K562 (cell line): ENCODE data around the gene CEBPZ.

ENCODE experiments used
- EGR1 ChIP-seq: fragments of 450-650 bp; conservative IDR thresholded peaks from 2 replicates; pipeline ENCODE4 v1.6.1; 2017; ENCODE audit warnings: mild to moderate bottlenecking
- ESRRA ChIP-seq: fragments of 450-650 bp; IDR thresholded peaks from 2 replicates; pipeline ENCODE4 v1.6.1; 2014; ENCODE audit warnings: low read depth, mild to moderate bottlenecking, moderate library complexity, borderline replicate concordance
- HNRNPL ChIP-seq: fragments of 200-400 bp; formaldehyde crosslinking; IDR thresholded peaks from 2 replicates; pipeline ENCODE4 v1.6.1; 2017; ENCODE audit warnings: low read depth, mild to moderate bottlenecking, low read length
- HSF4 ChIP-seq: fragments of 250-450 bp; sonication (Bioruptor Pico); IDR thresholded peaks from 2 replicates; pipeline ENCODE4 v2.1.2; 2022; ENCODE audit warnings: mild to moderate bottlenecking, moderate library complexity, borderline replicate concordance
- L3MBTL2 ChIP-seq: fragments of 450-650 bp; IDR thresholded peaks from 2 replicates; pipeline ENCODE4 v1.6.1; 2016; ENCODE audit warnings: mild to moderate bottlenecking, moderate library complexity
- MYC ChIP-seq, 2 experiments: fragments of 250-450 bp in 1 of 2; sonication (Bioruptor Pico) in 1 of 2; IDR thresholded peaks; 2 replicates each; pipeline versions ENCODE4 v1.5.1 to v1.6.1; 2012 to 2021; ENCODE audit warnings: low read depth in 2 of 2, borderline replicate concordance in 1 of 2, improper control_type of control experiment in 1 of 2, low read length in 1 of 2, mild to moderate bottlenecking in 1 of 2, moderate library complexity in 1 of 2
- ZNF407 ChIP-seq: fragments of 450-650 bp; IDR thresholded peaks from 2 replicates; pipeline ENCODE4 v1.6.1; 2016; ENCODE audit warnings: low read depth
- TF ChIP-seq, protein P1 (sequence below), 3 experiments: fragments of 200-800 bp in 1 of 3; sonication (Bioruptor generic) in 1 of 3; sonication (generic) in 1 of 3; formaldehyde crosslinking in 1 of 3; IDR thresholded peaks; 2 replicates each; pipeline versions ENCODE4 v1.6.1 to v1.8.0; 2016 to 2022; ENCODE audit warnings: mild to moderate bottlenecking in 2 of 3, missing compliant biosample characterization in 2 of 3, missing genetic modification characterization in 2 of 3, missing genetic modification reagents in 1 of 3
- TF ChIP-seq, protein P2 (sequence below), 3 experiments: IDR thresholded peaks in 2 of 3; conservative IDR thresholded peaks in 1 of 3; 2 replicates each; pipeline ENCODE4 v1.5.1; 2011 to 2012; ENCODE audit warnings: low read length in 3 of 3, mild to moderate bottlenecking in 3 of 3, control low read depth in 2 of 3, improper control_type of control experiment in 1 of 3, inconsistent platforms in 1 of 3, low read depth in 1 of 3, mixed read lengths in 1 of 3, moderate library complexity in 1 of 3; ENCODE audit not compliant: insufficient read depth in 2 of 3
- TF ChIP-seq, protein P3 (sequence below), 2 experiments: fragments of 450-650 bp; formaldehyde crosslinking in 1 of 2; IDR thresholded peaks; 2 replicates each; pipeline versions ENCODE4 v1.4.0 to v1.6.1; 2014 to 2020; ENCODE audit warnings: mild to moderate bottlenecking in 2 of 2, borderline replicate concordance in 1 of 2, low read depth in 1 of 2

GRCh38 chr2:37271376-37272067 is 40.1 kb upstream of the CEBPZ start:
- no peak for TF ChIP-seq ESRRA
- TF ChIP-seq MYC (IDR thresholded peaks at IDR 0.05; ENCODE audit: low read depth, low read length): no peak
- TF ChIP-seq MYC (CRISPR knock-in tag; IDR thresholded peaks at IDR 0.05; ENCODE audit: borderline replicate concordance, low read depth): no peak
- TF ChIP-seq, protein P1, sequence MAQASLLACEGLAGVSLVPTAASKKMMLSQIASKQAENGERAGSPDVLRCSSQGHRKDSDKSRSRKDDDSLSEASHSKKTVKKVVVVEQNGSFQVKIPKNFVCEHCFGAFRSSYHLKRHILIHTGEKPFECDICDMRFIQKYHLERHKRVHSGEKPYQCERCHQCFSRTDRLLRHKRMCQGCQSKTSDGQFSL (CRISPR knock-in tag; IDR thresholded peaks at IDR 0.05): no peak
- TF ChIP-seq, protein P1 (tag; IDR thresholded peaks at IDR 0.05): no peak
- no peak for TF ChIP-seq EGR1
- no peak for TF ChIP-seq HSF4 (CRISPR knock-in tag)
- TF ChIP-seq, protein P2, sequence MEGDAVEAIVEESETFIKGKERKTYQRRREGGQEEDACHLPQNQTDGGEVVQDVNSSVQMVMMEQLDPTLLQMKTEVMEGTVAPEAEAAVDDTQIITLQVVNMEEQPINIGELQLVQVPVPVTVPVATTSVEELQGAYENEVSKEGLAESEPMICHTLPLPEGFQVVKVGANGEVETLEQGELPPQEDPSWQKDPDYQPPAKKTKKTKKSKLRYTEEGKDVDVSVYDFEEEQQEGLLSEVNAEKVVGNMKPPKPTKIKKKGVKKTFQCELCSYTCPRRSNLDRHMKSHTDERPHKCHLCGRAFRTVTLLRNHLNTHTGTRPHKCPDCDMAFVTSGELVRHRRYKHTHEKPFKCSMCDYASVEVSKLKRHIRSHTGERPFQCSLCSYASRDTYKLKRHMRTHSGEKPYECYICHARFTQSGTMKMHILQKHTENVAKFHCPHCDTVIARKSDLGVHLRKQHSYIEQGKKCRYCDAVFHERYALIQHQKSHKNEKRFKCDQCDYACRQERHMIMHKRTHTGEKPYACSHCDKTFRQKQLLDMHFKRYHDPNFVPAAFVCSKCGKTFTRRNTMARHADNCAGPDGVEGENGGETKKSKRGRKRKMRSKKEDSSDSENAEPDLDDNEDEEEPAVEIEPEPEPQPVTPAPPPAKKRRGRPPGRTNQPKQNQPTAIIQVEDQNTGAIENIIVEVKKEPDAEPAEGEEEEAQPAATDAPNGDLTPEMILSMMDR (IDR thresholded peaks at IDR 0.05 in 2 of 3, conservative IDR thresholded peaks at IDR 0.05 in 1 of 3; ENCODE audit: insufficient read depth in 2 of 3, low read depth in 1 of 3, low read length in 3 of 3): no peak
- TF ChIP-seq, protein P3, sequence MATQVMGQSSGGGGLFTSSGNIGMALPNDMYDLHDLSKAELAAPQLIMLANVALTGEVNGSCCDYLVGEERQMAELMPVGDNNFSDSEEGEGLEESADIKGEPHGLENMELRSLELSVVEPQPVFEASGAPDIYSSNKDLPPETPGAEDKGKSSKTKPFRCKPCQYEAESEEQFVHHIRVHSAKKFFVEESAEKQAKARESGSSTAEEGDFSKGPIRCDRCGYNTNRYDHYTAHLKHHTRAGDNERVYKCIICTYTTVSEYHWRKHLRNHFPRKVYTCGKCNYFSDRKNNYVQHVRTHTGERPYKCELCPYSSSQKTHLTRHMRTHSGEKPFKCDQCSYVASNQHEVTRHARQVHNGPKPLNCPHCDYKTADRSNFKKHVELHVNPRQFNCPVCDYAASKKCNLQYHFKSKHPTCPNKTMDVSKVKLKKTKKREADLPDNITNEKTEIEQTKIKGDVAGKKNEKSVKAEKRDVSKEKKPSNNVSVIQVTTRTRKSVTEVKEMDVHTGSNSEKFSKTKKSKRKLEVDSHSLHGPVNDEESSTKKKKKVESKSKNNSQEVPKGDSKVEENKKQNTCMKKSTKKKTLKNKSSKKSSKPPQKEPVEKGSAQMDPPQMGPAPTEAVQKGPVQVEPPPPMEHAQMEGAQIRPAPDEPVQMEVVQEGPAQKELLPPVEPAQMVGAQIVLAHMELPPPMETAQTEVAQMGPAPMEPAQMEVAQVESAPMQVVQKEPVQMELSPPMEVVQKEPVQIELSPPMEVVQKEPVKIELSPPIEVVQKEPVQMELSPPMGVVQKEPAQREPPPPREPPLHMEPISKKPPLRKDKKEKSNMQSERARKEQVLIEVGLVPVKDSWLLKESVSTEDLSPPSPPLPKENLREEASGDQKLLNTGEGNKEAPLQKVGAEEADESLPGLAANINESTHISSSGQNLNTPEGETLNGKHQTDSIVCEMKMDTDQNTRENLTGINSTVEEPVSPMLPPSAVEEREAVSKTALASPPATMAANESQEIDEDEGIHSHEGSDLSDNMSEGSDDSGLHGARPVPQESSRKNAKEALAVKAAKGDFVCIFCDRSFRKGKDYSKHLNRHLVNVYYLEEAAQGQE (IDR thresholded peaks at IDR 0.05; ENCODE audit: borderline replicate concordance): no peak
- TF ChIP-seq, protein P3 (CRISPR knock-in tag; IDR thresholded peaks at IDR 0.05; ENCODE audit: low read depth): no peak
- TF ChIP-seq ZNF407: no peak
- TF ChIP-seq HNRNPL: no peak
- TF ChIP-seq L3MBTL2: no peak
